NB4 (cell line): ENCODE results near the gene PCYT1A.

ENCODE experiments used
- DNase-seq: peaks from one replicate; pipeline ENCODE4 v3.0.0; 2010; ENCODE audit warnings: low read depth
- H3K4me3 ChIP-seq: one replicate; pipeline ENCODE4 v1.5.1; 2011; ENCODE audit warnings: mild to moderate bottlenecking, low read depth, low read length, moderate library complexity
- MYC ChIP-seq: IDR thresholded peaks from 2 replicates; pipeline ENCODE4 v1.6.1; 2011; ENCODE audit warnings: low read depth, low read length
- POLR2A ChIP-seq: IDR thresholded peaks from 2 replicates; pipeline ENCODE4 v1.6.1; 2011; ENCODE audit warnings: mild to moderate bottlenecking; ENCODE audit not compliant: insufficient read length; ENCODE audit errors: extremely low read depth
- TF ChIP-seq, protein P1 (sequence below): IDR thresholded peaks from one replicate; pipeline ENCODE4 v1.5.1; 2012; ENCODE audit warnings: low read depth, low read length
- TF ChIP-seq, protein P2 (sequence below): IDR thresholded peaks from 2 replicates; pipeline ENCODE4 v1.6.1; 2011; ENCODE audit warnings: low read depth, low read length

The PCYT1A gene

DNA sequence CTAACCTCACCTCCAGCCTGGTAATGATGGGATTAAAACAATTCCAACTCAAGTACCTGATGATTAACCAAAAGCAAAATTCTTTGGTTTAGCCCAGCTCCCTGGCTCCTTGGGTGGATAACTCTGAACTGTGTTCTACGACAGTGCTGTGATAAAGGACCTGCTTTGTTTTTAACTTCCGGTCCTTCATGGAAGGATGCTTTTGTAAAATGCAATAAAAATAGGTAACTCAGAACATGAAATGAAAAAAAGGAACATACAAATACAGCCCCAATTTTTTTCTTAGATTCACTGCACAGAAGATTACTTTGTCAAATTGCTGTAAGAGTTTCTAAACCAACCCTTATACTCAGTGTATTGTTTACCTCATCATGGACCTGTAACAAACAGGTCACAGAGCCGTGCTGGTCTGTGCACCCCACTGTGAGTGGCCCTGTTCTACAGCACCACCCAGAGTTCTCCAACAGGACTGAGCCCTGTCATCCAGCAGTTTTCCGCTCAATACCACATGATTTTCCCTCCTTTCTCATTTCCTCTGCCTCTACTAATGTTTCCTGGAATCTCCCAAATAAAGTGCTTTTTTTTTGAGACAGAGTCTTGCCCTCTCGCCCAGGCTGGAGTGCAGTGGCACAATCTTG, 4.9 kb upstream of the PCYT1A start:
- no peak overlapping the region for H3K4me3 ChIP-seq
- TF ChIP-seq, protein P1, sequence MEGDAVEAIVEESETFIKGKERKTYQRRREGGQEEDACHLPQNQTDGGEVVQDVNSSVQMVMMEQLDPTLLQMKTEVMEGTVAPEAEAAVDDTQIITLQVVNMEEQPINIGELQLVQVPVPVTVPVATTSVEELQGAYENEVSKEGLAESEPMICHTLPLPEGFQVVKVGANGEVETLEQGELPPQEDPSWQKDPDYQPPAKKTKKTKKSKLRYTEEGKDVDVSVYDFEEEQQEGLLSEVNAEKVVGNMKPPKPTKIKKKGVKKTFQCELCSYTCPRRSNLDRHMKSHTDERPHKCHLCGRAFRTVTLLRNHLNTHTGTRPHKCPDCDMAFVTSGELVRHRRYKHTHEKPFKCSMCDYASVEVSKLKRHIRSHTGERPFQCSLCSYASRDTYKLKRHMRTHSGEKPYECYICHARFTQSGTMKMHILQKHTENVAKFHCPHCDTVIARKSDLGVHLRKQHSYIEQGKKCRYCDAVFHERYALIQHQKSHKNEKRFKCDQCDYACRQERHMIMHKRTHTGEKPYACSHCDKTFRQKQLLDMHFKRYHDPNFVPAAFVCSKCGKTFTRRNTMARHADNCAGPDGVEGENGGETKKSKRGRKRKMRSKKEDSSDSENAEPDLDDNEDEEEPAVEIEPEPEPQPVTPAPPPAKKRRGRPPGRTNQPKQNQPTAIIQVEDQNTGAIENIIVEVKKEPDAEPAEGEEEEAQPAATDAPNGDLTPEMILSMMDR: no peak
- TF ChIP-seq, protein P2, sequence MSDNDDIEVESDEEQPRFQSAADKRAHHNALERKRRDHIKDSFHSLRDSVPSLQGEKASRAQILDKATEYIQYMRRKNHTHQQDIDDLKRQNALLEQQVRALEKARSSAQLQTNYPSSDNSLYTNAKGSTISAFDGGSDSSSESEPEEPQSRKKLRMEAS: no peak
- TF ChIP-seq POLR2A: no peak
- no peak for TF ChIP-seq MYC
- no peak for DNase-seq

DNA sequence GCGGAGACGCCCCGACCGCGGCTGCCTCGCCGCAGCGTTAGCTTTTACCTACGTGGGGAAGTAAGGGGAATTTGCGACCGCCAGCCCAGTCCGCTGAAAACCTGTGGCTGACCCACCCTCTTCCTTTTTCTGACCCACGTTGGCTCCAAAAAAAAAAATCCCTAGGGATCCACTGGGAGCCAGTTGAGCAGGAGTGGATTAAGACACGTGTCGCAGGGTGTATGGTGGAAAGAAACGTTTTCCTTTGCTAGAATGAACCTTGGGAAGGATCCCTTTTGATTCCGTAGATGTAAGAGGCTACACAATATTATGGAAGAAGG, 575 bp upstream of the PCYT1A start:
- H3K4me3 ChIP-seq: peak overlapping the region; percentile 94
- TF ChIP-seq, protein P1: no peak
- TF ChIP-seq, protein P2: no peak
- TF ChIP-seq MYC (no peak), POLR2A (no peak)
- no peak for DNase-seq

DNA sequence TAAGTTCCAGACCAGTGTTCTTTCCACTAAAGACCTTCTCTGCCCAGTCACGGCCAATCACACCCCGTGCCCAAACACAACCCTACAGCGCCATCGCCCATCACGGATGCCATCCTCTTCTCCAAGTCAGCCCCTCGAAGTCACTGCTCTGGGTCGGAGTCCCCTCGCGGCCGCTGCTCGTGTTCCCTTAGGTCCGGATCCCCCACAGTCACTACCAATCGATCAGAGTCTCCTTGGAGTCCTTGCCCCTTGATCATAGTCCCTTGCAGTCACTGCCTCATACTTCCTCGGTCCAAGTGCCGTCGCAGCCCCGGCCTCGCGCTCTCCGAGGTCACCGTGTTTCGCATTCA, 461 bp downstream of the PCYT1A start:
- no peak for DNase-seq
- peak overlapping the region; percentile 94 for H3K4me3 ChIP-seq
- TF ChIP-seq, protein P2: peak; percentile 6; the same call in 1 of the 2 replicates
- TF ChIP-seq MYC: no peak

DNA sequence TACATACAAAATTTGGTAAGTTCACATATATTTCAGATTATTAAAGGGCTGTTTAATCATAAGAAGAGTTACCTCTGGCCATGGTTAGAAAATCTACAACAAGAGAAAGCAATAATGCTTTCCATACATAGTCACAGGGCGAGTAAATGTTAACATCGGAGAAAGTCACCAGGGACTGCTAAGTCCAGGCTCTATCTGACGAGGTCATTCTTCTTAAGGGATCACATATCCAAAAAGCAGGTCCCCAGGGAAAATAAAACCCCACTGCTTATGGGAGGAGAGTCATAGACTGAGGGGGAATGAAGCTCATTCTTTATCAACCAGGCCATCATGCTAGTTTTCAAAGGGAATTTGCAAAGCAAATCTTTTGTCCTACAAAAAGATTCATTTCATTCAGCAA, 3.1 kb downstream of the PCYT1A start:
- H3K4me3 ChIP-seq: no peak overlapping the region
- DNase-seq: no peak
- no peak for TF ChIP-seq POLR2A
- TF ChIP-seq, protein P1: no peak
- no peak for TF ChIP-seq MYC
- TF ChIP-seq, protein P2: no peak

DNA sequence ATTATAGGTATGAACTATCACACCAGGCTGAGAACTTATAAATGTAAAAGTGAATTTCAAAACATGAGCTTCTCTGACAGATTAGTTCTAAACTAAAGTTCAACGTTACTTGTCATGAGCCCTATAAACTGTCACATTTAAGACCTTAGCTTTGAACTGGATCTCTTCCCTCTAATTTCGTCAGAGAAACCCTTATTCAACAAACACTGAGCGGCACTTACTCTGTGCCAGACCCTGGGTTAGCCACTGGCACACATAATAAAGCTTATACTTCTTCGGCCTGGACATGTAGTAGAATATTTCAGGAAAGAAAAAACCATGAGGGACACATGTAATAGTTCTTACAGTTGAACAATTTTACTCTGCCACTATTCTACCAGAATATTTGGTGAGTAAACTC, 5.6 kb downstream of the PCYT1A start:
- H3K4me3 ChIP-seq: no peak overlapping the region
- TF ChIP-seq MYC (no peak), POLR2A (no peak)
- TF ChIP-seq, protein P2: no peak
- TF ChIP-seq, protein P1: no peak
- DNase-seq: no peak

DNA sequence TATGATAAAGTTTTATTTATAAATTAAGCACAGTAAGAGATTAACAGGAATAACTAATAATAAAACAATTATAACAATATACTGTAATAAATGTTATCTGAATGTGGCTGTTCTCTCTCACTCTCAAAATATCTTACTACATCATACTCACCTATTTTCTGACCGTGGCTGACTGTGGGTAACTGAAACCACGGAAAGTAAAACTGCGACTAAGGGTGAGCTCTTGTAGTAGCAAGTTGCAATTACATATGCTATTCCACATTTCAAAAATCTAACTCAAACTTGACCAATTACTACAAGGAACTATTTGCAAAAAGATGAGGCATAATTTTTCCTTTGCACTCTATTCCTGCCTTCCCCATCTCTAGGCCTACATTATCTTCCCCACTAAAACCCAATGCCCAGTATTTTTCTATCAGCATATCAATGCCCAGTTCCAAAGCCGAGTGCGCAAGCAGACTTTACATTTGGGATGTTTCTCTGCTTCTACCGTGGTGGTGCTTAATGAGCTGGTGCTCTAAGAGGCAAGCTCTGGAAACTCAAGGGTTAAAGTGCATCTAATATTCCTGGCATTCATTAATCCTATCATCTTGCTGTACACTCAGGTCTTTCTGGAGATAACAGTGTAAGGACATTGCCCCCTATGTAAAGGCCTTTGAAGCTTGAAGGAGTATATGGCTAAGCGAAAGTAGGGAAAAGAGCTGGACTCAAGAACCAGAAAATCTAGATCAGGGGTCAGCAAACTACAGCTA, 6.7 kb downstream of the PCYT1A start:
- no peak overlapping the region for H3K4me3 ChIP-seq
- TF ChIP-seq, protein P1: no peak
- TF ChIP-seq POLR2A (no peak), MYC (no peak)
- TF ChIP-seq, protein P2: no peak
- DNase-seq: no peak
